Activated CD8-positive, alpha-beta memory T cell treated with anti-CD3 and anti-CD28 coated beads for 48 hours (primary cell): Measurements from ENCODE around the gene TH.
"Not testable (repeated sequence)": the region's sequence is repeated elsewhere in the genome, so short reads cannot be mapped to it uniquely, and the experiment has no call there.

Experiments used
- DNase-seq, 3 experiments: peaks; one replicate each; pipeline ENCODE4 v3.0.0-alpha.2; 2020; ENCODE audit warnings: low read depth in 2 of 3, low spot score in 2 of 3

The TH gene

GRCh38 chr11:2196970-2197770 lies 25.6 kb upstream of the TH start:
- DNase-seq, result peak; percentile 38 to 55 (median 46)

GRCh38 chr11:2195756-2196088 lies 24.1 kb upstream of the TH start:
- DNase-seq, result no peak

DNA sequence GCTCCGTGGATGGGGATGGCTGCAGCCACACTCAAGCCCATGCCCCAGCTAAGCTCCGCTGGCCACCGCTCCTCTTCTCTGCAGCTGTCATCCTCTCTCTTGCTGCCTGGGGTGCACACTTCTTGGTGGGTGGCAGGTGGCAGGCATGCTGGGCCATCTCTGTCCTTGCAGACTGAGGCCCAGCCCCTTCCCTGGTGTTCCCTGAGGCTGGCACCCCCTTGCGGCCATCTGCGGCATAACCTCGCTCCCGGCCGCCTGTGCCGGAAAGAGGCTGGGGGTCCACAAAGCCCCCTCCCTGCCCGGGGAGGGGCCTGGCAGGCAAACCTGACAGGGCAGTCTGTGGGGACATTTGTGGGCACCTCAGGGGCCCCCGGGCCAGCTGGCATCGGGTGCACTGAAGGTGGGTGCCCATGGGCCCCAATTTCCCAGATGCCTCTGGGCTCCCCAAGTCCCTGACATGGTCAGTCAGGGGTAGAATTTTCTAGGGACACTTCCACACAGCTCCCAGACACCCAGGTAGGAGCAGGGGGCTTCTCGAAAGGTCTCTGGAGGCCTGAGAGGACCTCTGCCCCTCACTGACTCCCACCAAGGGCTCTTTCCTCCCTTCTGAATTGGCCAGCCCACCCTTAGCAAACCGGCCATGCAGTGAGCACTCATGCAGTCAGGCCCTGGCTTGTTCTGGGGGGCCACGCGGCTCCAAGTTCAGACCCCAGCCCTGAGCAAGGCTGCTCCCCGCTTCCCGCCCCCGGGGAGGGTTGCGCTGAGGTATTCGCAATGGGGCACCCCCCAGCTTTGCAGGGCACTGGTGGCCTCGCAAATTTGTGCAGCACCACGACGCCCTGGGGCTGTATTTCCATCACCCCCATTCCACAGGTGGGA lies 23.5 kb upstream of the TH start:
- peak in 2 of 3 experiments; percentile 30 to 40 for DNase-seq

- not testable (repeated sequence) for DNase-seq
Observed at GRCh38 chr11:2193888-2194595, 22.4 kb upstream of the TH start.

DNA sequence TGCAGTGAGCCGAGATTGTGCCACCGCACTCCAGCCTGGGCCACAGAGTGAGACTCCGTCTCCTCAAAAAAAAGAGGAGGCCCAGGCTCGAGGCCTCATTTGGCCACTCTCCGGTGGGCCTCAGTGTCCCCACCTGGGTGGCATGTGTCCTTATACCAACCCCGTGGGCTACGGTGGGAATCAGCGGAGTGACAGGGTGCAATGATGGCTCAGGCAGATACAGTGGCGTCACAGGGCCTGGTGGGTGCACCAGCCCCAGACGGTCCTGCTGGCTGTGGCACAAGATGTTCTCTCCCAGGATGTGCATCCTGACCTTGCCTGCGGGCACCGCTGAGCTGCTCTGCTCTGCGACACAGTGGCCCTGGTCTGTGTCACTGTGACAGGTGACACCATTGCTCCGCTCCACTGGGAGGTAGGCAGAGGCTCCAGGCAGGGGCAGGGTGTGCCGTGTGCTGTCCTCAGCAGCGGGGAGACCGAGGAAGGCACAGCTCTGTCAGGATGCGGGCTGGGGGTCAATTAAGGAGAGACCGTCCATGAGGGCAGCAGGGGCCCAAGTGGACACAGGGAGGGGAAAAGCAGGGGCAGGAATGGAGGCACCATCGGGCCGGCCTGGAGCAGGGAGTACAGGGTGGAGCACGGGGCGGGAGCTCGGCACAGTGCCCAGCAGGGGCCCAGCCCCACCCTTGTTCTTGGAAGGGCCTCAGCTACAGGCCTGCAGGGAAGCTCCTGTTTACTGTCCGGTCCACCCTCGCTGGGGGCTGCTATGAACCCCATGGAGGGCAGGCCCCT lies 21.7 kb upstream of the TH start:
- DNase-seq, result no peak

GRCh38 chr11:2192435-2192834 lies 20.8 kb upstream of the TH start:
- no peak for DNase-seq

DNA sequence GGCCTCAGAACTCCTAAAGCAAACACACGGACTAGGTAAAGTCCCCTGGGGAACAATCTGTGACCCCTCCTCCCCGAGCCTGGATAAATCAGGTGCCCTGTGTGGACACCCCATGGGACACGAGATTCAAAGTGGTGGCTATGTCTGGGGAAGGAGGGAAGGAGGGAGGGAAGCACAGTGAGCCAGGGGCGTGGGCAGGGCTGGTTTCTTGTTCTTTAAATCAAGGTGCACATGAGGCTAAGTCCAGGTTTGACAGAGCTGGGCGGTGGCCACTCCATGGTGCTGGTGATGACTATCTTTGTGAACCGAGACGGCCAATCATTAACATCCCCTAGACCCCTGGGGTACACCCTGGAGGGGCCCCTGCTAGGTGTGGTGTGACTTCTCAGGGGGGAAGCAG lies 20.3 kb upstream of the TH start:
- no peak for DNase-seq

GRCh38 chr11:2190657-2191471 lies 19.2 kb upstream of the TH start:
- no peak for DNase-seq

DNA sequence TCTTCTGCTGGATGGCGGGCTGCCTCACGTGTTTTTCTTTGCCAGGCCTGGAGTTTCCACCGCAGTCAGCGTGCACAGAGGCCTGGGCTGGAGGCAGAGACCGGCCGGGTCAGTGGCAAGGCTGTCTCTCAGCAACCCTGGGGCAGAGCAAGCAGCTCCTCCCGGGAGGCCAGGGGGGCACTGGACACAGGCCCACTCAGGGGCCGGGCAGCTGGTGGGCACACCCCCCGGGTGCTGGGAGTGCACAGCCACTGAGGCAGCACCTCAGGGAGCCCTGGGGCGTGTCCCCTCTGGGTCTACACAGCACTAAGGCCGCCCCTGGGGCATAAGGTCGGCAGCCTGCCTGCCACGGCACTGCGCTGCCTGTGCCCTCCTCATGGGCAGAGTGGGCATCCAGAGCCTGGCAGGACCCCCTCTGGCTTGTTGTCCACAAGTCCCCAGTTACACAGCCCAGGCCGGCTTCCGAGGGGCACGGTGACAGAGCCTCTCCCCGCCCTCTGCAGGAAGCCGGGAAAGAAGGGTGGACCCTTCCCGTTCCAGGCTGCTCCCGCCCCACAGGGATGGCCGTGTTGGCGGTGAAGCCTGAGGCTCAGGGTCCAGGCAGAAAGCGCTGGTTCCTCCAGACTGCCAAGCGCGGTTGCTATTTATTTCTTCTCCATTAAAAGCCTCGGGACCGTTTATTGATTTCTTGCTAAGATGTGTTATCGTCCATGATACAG lies 18.5 kb upstream of the TH start:
- DNase-seq, result no peak

DNA sequence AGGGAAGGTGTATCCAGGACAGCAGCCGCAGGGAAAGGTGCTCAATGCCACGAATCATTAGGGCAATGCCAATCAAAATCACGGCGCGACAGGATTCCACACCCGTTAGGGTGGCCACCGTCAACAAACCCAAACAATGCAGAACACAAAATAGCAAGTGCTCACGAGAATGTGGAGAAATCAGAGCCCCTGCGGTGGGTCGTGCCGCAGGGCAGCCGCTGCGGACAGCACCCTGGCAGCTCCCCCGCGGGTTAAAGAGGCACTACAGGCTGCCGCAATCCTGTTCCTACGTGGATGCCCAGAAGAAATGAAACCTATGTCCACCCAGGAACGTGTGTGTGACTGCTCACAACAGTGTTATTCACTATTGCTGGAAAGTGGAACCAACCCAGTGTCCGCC lies 17.1 kb upstream of the TH start:
- no peak for DNase-seq

DNA sequence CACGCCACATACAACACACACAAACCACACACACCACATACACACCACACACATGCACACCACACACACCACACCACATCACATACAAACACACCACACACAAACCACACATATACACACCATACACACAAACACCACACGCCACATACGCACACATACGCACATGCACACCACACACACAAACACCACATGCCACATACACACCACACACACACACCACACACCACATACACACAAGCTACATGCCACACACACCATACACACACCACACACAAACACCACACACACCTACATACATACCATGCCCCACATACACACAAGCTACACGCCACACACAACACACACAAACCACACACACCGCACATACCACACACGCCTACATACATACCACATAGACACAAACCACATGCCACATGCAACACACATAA lies 15.7 kb upstream of the TH start:
- DNase-seq, result no peak

- peak in 1 of 3 experiments; percentile 18 for DNase-seq
Observed at GRCh38 chr11:2186669-2187279, 15.2 kb upstream of the TH start.

DNA sequence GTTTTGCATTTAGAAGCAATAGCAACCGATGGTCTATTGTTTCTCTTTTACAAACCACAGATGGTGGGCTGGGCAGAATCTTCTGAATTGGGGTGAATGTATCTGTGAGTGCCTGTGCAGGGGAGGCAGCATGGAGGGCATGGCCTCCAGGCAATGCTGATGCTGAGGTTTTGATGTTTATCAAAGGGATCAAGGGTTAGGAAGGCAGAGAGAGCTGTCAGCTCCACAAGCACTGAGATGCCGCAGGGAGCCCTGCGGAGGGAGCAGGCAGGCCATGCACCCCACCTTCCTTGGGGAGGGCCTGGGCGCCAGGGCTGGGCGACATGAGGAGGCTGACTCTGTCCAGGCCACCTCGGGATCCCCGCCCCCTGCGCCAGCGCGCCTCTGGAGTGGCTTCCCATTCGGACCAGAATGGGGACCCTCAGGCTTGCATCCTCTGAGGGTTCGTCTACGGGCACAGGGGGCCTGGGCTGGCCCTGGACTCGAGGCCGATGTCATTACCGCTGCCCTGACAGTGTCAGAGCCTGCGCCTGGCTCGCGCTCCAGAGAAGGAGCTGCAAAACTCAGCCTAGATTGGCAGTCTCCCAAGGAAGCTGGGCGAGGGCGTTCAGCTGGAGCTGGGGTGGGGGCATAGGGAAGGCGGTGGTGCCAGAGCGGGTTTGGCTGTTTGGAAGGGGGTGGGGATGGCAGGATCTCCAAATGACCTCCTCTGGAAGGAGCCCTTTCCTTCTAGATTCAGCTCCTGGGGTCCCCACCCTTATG lies 13.9 kb upstream of the TH start:
- no peak for DNase-seq

GRCh38 chr11:2182692-2183474 lies 11.3 kb upstream of the TH start:
- no peak for DNase-seq

- DNase-seq, result no peak
Observed at GRCh38 chr11:2182075-2182474, 10.5 kb upstream of the TH start.

DNA sequence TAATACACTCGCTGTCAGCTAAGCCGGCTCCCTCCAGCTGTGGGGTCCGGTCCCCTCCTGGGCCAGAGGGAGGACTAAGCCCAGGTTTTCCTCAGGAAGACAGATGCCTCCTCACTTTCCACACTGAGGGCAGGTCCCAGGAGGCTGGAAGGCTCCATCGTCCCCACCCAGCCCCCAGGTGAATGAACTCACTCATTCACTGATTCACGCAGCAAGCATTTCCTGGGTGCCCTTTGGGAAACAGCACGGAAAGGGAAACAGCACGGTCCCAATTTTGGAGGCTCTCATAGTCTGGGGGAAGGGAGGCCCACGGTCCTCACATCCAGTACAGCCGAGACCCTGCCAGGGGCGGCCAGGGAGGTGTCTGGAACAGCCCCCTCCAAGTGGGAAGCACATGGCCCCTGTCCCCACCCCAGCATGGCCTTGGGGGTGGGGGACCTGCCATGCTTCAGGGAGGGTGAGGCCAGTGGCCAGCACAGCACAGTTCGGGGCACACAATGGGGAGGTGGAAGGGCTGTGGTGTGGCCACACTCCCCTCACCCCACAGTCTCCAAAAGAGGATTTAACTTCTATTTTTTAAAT lies 9.3 kb upstream of the TH start:
- DNase-seq, result no peak

DNA sequence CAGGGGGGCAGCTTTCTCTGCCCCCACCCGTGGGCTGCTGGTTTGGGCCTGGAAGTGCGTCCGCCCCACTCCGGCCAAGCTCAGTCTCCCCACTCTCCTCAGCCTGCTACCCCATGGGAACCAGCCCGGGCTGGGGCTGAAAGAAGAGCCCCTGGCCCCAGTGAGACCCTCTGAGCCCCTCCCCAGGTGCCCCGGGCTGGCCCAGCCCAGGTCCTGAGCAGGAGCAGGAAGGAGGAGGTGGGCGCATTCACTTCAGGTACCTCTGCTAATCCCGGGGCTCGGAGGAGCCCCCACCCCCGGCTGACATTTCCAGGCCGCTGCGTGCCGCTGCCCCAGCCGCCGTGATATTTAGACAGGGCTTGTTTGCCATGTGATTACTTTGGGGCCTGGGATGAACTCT lies 8.7 kb upstream of the TH start:
- no peak for DNase-seq
